Measurements from ENCODE around the gene ECHS1.

The ECHS1 gene

GRCh38 chr10:133362846-133363245 is 10.3 kb downstream of the ECHS1 start:
- H3K4me3 ChIP-seq (replicated peaks in 1 of 2; ENCODE audit: low read depth in 2 of 2, low read length in 2 of 2), result no peak overlapping the region
- no peak for DNase-seq (ENCODE audit: low read depth in 2 of 2)
- no peak for TF ChIP-seq CTCF (IDR thresholded peaks at IDR 0.05; ENCODE audit: low read depth, low read length)

DNA sequence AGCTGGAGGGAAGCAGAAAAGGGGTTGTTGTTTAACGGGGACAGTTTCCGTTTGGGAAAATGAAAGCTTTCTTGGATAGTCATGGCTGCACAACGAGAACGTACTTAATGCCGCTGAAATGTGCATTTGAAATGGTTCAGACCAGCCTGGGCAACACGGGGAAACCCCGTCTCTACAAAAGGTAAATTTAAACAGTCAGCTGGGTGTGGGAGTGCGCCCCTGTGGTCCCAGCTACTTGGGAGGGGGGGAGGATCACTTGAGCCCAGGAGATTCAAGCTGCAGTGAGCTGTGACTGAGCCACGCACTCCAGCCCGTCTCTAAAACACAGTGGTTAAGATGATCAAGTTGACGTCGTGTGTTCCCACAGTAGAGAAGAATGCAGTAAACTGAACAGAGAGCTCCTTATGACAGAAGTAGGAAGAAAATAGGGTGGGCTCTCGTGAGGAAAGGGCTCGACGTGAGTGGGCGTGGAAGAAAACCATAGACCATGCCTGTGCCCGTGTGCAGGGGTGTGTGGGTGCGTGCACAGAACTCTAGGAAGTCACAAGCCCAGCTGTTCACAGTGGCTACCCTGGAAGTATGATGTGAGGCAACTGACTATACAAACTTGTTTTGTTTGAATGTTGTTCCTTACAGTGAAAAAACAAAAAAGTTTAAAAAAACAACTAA is 11.2 kb downstream of the ECHS1 start:
- no peak for DNase-seq (ENCODE audit: low read depth in 2 of 2)
- H3K4me3 ChIP-seq (replicated peaks in 1 of 2; ENCODE audit: low read depth in 2 of 2, low read length in 2 of 2), result no peak overlapping the region
- no peak for TF ChIP-seq CTCF (IDR thresholded peaks at IDR 0.05; ENCODE audit: low read depth, low read length)

GRCh38 chr10:133361227-133361626 is 11.9 kb downstream of the ECHS1 start:
- H3K4me3 ChIP-seq (replicated peaks in 1 of 2; ENCODE audit: low read depth in 2 of 2, low read length in 2 of 2), result no peak overlapping the region
- no peak for TF ChIP-seq CTCF (IDR thresholded peaks at IDR 0.05; ENCODE audit: low read depth, low read length)
- no peak for DNase-seq (ENCODE audit: low read depth in 2 of 2)

DNA sequence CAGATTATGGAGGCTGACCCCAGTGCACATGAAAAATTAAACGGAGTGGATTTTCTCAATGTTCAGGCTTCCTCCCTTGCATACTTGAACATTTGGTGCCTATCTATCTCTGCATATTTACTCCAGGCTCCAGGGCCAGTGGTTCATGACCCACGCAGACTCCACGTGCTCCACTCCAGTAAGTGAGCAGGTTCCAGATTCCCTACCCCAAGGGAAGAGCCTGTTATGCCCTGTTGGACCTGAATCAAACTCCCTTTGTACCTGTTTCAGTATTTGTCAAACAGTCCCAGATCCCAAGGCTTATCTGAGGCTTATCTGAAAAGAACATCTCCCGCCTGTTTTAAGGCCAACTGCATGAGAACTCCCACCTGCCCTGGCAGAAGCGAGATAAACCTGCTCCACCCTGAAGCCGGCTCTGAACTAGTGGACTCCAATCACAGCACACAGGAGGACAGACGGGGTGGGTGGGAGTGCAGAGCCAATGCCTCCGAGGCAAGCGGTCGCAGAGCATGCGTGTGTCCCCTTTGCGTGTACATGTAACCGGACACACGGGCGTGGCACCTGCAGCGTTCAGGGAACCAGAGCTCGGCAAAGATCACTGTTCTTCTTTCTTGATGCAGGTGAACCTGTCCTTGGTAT is 13.1 kb downstream of the ECHS1 start:
- no peak for TF ChIP-seq CTCF (IDR thresholded peaks at IDR 0.05; ENCODE audit: low read depth, low read length)
- no peak for DNase-seq (ENCODE audit: low read depth in 2 of 2)
- H3K4me3 ChIP-seq (replicated peaks in 1 of 2; ENCODE audit: low read depth in 2 of 2, low read length in 2 of 2), result no peak overlapping the region

DNA sequence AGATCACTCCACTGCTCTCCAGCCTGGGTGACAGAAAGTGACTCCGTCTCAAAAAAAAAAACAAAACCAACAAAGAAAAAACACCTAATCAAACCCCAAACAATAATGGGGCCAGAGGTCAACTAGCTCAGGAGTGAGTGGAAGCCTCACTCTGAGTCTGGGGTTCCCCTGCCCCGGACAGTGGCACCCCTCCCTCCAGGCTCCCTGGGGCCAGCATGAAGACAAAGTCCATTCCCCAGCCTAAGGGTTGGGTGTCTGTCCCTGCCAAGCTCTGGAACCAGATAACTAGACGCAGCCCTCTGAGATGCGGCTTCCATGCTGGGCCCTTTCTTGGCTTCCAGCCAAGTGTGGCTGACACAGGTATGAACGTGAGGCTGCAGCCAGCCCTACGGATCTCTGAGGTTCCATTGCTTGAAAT is 13.6 kb downstream of the ECHS1 start:
- no peak overlapping the region for H3K4me3 ChIP-seq (replicated peaks in 1 of 2; ENCODE audit: low read depth in 2 of 2, low read length in 2 of 2)
- no peak for TF ChIP-seq CTCF (IDR thresholded peaks at IDR 0.05; ENCODE audit: low read depth, low read length)
- no peak for DNase-seq (ENCODE audit: low read depth in 2 of 2)

DNA sequence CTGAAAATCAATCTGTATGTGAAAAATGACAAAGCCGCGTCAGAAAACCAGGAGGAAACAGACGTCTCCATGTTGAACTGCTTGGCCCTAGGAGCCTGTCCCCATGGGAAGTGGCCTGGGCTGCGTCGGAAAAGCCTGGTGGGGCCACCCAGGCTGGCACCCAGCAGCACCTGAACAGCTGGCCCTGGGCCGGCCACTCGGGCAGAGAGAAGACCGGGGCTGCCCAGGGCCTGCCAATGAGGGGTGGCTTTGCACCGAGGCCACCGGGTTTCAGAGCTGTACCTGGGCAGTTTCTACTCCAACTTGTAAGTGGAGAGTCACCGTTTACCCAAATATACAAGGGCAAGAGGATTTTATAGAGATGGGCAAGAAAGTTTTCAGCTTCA is 14.2 kb downstream of the ECHS1 start:
- DNase-seq (ENCODE audit: low read depth in 2 of 2), result no peak
- no peak for TF ChIP-seq CTCF (IDR thresholded peaks at IDR 0.05; ENCODE audit: low read depth, low read length)
- no peak overlapping the region for H3K4me3 ChIP-seq (replicated peaks in 1 of 2; ENCODE audit: low read depth in 2 of 2, low read length in 2 of 2)
